CD4-positive, alpha-beta T cell treated with Interleukin-15 for 1 hour (primary cell): ENCODE measurements around the gene ITPK1.

Experiments
- DNase-seq: peaks from one replicate; pipeline ENCODE4 v3.0.0-alpha.2; 2020

Gene ITPK1

DNA sequence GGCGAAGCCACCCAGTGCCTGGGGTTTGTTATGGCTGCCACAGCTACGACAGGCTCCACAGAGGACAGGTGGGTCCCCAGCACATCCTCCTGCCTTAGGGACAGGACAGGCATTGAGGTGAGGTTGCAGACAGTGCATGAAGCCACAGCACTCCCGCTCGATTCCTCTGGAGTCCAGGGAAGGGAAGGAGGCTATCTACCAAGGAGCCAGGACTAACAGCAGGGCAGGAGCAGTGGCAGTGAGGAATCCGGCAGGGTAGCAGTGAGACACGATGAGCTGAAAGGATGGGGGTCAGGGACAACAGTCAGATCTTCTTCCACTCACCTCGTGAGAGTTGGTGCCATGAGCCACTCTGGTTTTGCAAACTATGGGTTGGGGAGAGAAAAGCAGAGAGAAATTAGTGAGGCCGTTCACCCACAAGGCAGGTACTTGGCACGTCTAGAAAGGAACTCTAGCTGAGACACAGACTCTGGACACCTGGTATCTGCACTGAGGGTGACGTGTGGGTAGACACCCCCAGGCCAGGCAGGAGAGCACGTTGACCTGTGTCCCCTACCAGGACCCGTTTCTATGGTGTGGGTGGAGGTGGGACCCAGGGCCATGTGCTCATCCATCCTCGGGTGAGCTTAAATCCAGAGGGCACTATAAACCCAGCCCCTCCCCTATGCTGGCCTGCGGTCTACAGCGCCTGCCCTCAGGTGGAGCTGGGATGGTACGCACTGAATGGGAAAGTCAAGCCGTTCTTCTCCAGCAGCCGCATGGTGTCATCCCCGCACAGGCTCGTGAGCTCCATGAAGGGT, 153.5 kb downstream of the ITPK1 start:
- no peak for DNase-seq

DNA sequence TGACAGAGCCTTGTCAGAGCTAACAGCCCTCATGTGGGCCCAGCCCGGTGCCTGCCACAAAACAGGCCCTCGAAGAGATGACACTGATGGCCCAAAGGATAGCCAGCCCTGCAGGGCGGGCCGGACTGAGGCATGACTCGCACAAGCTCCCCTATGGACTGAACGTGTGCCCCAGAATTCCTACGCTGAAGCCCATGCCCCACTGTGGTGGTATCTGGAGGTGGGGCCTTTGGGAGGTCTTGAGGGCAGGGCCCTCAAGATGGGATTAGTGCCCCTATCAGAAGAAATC, 154.2 kb downstream of the ITPK1 start:
- no peak for DNase-seq

DNA sequence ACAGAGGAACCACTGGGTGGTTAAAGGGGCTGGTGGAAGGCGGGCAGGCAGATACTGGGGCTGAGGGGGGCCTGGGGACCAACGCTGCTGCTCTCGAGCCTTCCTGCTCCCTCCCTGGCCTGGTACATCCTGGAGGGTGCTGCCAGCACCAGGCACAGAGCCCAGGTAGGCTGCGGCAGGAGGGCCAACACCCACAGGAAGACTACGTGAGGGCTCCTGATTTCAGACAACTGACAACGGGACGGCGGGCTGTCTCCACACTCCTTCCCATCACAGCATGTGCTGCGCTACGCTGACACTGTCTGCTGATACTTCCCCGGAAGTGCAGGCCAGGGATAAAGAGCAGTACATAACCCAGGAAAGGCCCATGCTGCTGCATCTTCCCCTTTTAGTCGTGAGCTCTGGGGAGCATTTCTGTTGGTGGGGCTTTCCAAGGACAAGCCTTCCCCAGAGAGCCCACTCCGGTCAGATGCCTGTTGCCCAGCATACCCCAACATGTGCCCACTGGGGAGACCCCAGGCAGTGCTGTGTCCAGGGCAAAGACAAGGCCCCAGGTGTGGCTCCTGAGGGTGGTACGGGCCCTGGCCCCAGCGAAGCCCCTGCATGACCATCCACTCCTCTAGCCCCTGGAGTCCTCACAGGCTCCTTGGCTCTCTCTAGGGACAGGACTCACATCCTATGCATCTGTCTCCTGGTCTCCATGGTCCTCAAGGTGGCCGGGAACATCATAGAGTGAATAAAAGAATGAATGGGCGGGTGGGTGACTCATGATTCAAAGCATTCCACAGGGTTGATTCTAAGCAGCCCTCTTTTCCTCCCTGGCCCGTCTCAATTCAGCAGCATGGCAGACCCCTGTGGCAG, 154.8 kb downstream of the ITPK1 start:
- DNase-seq, result no peak

- no peak for DNase-seq
Observed at GRCh38 chr14:92959761-92960680, 155.7 kb downstream of the ITPK1 start.

- no peak for DNase-seq
Observed at GRCh38 chr14:92959189-92959531, 156.6 kb downstream of the ITPK1 start.

GRCh38 chr14:92958373-92959188, 157.1 kb downstream of the ITPK1 start:
- DNase-seq, result no peak

DNA sequence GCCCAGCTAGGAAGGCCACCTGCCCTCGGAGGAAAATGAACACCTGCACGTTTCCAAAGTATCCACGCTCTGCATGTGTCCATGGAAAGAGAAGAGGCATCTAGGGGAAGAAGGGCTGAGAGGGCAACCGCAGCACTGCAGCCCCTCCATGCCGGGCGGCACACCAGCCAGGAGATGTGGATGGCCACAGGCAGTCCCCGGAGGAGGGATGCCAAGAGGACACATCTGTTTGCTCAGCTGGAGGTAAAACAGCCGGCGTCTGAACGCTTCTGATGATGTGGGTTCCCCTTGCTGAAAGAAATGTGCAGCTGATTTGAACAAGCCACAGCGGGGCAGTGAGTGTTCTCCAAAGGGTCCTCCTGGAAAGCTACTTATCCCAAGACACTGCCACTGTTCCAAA, 158.8 kb downstream of the ITPK1 start:
- no peak for DNase-seq

- no peak for DNase-seq
Observed at GRCh38 chr14:92955381-92955780, 160.3 kb downstream of the ITPK1 start.

GRCh38 chr14:92954933-92955332, 160.8 kb downstream of the ITPK1 start:
- no peak for DNase-seq

DNA sequence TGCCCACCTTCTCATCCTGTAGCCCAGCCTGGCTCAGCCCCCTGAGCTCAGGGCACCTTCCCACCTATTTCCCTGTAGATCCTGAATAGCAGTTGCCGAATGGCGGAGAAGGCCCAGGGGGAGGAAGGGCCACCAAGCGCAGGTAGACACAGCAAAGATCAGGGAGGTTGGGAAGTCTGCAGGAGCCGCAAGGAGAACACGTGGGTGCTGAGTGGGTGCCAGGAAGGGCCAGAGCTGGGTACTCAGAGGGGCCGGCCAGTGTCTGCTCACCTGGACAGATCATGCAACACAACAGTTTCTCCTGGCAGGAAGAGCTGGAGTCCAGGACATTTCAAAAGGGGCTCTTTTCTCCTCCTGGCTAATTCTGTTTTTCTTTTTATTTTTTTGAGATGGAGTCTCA, 162.2 kb downstream of the ITPK1 start:
- DNase-seq, result no peak

- no peak for DNase-seq
Observed at GRCh38 chr14:92952481-92953298, 163.0 kb downstream of the ITPK1 start.

GRCh38 chr14:92951912-92952471, 163.7 kb downstream of the ITPK1 start:
- peak; percentile 71 for DNase-seq

DNA sequence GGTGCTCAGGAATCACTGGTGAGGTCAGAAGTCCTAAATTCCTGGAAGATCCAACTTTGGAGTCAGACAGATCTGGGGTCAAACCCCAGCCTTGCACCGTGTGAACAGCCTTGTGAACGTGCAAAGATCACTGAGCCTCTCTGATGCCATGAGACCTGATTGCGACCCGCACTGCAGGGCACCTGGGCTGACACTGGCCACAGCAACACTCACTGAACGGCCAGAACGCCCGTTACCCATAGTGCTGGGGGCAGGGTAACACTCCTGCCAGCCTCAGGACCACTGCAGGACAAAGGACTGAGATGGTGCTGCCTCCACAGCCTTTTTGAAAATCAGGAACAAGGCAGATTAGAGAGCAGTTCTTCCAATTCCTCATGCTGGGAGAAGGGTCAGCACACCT, 164.5 kb downstream of the ITPK1 start:
- no peak for DNase-seq

DNA sequence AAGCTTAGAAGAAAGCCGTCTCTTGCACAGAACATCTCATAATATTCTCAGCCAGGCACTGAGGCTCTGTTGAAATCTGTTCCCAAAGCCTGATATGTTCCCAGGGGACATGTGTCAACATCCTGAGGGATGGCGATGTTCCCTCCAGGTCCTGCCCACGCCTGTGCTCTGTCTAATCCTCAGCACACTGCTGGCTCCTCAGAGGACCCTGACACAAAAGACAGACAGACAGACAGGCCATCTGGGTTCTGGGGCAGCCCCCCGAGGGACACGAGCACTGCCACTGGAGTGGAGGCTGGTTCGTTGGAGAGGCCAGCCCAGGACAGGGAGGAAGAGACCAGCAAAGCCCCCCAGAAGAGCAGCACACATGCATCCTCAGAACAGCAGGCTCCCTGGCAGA, 165.0 kb downstream of the ITPK1 start:
- DNase-seq, result no peak

GRCh38 chr14:92950193-92950540, 165.6 kb downstream of the ITPK1 start:
- DNase-seq, result no peak

DNA sequence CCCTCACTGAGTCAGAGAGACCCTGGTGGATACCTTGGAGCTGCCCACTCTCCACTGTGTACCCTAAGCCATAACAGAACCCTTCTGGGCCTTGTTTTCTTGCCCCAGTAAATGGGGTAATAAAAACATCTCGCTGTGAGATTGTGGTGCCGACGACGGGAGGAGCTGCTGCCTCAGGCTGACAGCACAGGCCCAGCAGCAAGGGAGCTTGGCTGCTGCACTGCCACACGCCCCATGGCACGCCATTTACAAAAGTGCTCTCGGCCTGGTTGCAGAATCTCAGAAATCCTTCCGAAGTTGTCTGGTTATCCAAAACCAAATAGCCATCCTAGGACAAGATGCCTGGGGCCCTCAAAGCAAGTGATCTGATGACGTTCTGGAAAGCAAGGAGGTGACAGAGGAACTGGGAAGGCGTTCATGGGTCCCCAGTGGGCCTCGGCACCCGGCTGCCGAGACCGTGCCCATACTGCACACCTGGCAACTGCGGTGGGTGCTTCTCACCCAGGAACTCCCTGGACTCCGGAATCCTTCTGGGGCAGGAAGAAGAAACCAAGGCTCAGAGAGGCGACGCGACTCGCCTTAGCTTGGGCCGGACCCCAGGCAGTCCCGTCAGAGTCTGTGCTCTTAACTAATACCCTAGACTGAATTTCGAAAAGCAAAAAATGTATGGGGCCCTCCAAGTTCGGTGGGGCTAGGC, 166.1 kb downstream of the ITPK1 start:
- no peak for DNase-seq

DNA sequence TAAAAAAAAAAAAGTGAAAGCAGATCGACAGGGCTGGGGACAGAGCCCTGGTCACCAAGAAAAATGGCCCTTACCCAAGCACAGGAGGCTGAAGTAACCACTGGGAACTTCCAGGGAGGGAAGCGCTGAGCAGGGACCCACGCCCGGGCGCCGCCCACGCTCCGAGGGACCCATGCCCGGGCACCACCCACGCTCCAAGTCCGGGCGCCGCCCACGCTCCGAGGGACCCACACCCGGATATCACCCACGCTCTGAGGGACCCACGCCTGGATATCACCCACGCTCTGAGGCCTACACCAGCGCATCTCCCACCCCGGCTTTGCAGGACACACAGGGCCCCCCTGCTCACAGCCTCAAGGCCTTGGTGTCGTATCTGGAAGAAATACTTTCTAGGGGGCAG, 167.1 kb downstream of the ITPK1 start:
- no peak for DNase-seq

DNA sequence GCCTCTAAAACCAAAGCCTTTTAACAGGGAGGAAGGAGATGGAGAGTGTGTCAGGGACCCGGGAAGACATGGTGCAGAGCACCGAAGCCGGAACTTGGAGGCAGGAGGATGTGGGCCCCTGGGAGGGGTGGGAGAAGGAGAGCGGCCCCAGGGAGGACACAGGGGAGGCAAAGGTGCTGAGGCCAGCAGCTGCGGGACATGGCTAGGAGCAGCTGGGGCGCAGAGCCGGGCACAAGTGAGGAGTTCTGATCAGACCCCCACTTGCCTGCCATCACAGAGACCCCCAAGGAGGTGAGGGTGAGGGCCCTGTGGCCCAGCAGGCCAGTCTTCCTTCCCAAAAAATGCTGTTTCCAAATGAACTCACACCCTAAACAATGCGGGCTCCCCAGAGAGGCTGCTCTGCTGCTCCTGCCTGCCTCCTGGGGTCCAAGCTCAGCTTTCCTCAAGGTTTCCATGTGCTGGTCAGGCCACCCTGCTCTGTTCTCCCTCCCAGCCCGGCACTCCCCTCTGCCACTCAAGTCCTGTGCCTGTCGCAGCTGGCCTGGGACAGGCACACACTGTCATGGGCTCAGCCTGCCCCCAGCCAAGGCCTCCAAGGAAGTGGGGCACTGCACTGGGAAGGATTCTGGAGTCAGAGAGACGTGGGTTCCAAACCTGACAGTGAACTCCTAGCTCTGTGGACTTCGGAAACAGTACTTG, 168.7 kb downstream of the ITPK1 start:
- DNase-seq, result no peak

DNA sequence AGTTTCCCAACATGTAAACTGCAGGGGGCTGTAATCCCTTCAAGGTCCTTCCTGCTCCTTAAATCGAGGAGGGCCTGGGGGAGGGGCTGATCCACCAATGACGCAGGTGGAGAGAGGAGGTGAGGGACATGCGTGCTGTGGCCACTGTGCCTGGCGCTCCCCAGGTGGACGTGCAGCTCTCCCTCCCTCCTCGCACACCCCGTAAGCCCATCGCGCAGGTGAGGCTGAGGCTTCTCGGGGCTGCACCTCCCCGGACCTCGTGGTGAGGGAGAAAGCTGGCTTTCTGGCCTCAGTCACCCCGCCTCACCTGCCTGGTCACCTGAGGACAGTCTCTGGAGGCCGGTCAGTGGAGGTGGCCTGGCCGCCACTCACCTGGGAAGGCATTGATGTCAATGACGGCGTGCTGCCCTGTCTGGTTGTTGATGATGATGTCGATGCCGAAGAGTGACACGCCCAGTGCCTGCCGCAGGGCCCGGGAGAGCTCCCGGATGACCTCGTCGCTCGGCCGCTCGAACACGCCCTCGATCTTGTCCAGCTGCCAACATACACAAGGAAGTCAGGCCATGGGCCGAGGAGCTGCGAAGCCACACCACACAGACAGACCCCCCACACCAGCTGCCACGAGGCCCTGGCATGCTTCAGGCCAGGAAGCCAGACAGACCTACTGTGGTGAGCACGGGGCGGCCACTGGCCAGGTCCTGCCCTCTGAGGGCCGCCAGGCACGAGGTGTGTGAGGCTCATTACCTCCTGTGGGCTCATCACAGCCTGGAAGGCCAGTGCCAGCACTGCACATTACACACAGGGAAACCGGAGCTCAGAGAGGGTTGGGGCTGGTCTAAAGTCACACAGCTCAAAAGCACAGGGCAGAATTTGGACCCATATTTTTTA, 169.5 kb downstream of the ITPK1 start:
- no peak for DNase-seq
